ENCODE results near the gene OR5V1. TPM values are rescaled to one million over a fixed set of nuclear protein-coding genes. Genes with fewer than 3 reads are reported as not detected.

Gene OR5V1
- total RNA-seq, 1 experiment from 2014 or later, result not detected

Other genes starting within 250 kb of the OR5V1 start
- not detected in 2 replicates for gene OR2J2, start 198.0 kb downstream of the OR5V1 start, total RNA-seq (2014; rRNA removed; shearing (Covaris generic); ENCODE audit: low replicate concordance)
- gene OR14J1, start 67.2 kb downstream of the OR5V1 start, total RNA-seq (2014; rRNA removed; shearing (Covaris generic); ENCODE audit: low replicate concordance), result not detected in 2 replicates
- not detected in 2 replicates for gene OR12D3, start 6.4 kb upstream of the OR5V1 start, total RNA-seq (2014; rRNA removed; shearing (Covaris generic); ENCODE audit: low replicate concordance)
- not detected in 2 replicates for gene OR12D2, start 26.8 kb upstream of the OR5V1 start, total RNA-seq (2014; rRNA removed; shearing (Covaris generic); ENCODE audit: low replicate concordance)
- not detected in 2 replicates for gene OR12D1, start 46.1 kb upstream of the OR5V1 start, total RNA-seq (2014; rRNA removed; shearing (Covaris generic); ENCODE audit: low replicate concordance)
- not detected in 2 replicates for gene OR10C1, start 70.4 kb upstream of the OR5V1 start, total RNA-seq (2014; rRNA removed; shearing (Covaris generic); ENCODE audit: low replicate concordance)
- not detected in 2 replicates for gene OR11A1, start 88.2 kb upstream of the OR5V1 start, total RNA-seq (2014; rRNA removed; shearing (Covaris generic); ENCODE audit: low replicate concordance)
- not detected in 2 replicates for gene OR2H1, start 88.3 kb upstream of the OR5V1 start, total RNA-seq (2014; rRNA removed; shearing (Covaris generic); ENCODE audit: low replicate concordance)
- gene MAS1L, start 119.1 kb upstream of the OR5V1 start, total RNA-seq (2014; rRNA removed; shearing (Covaris generic); ENCODE audit: low replicate concordance), result not detected in 2 replicates
- gene UBD, start 190.9 kb upstream of the OR5V1 start, total RNA-seq (2014; rRNA removed; shearing (Covaris generic); ENCODE audit: low replicate concordance), result not detected in 2 replicates
- not detected in 2 replicates for gene OR2H2, start 216.3 kb upstream of the OR5V1 start, total RNA-seq (2014; rRNA removed; shearing (Covaris generic); ENCODE audit: low replicate concordance)

All from Karpas-422 (cell line).